IPS-18a (cell line): ENCODE data around the gene PPFIA4.

Experiments
- H3K27ac ChIP-seq: one replicate; pipeline ENCODE4 v1.5.1; 2013; ENCODE audit warnings: low read length
- H3K27me3 ChIP-seq: one replicate; pipeline ENCODE4 v1.6.1; 2013; ENCODE audit warnings: mild to moderate bottlenecking, low read length; ENCODE audit not compliant: control insufficient read depth, insufficient read depth
- H3K36me3 ChIP-seq: one replicate; pipeline ENCODE4 v1.6.1; 2013; ENCODE audit warnings: low read depth, low read length; ENCODE audit not compliant: control insufficient read depth
- H3K4me1 ChIP-seq: one replicate; pipeline ENCODE4 v1.6.1; 2013; ENCODE audit warnings: low read depth, low read length; ENCODE audit not compliant: control insufficient read depth
- H3K4me3 ChIP-seq: one replicate; pipeline ENCODE4 v1.5.1; 2013; ENCODE audit warnings: low read length
- H3K9ac ChIP-seq: one replicate; pipeline ENCODE4 v1.6.1; 2013; ENCODE audit warnings: mild to moderate bottlenecking, low read length, moderate library complexity
- H3K9me3 ChIP-seq: one replicate; pipeline ENCODE4 v1.6.1; 2013; ENCODE audit warnings: low read depth, low read length; ENCODE audit not compliant: control insufficient read depth

Gene PPFIA4

GRCh38 chr1:203101813-203102634 is 75.7 kb downstream of the PPFIA4 start:
- H3K9ac ChIP-seq = no peak overlapping the region
- no peak overlapping the region for H3K4me3 ChIP-seq
- no peaks in the 10 kb centered on the region for H3K27me3 ChIP-seq
- no peaks in the 10 kb centered on the region for H3K9me3 ChIP-seq
- H3K36me3 ChIP-seq = no peaks in the 10 kb centered on the region
- H3K4me1 ChIP-seq = no peaks in the 10 kb centered on the region
- H3K27ac ChIP-seq = no peak overlapping the region

DNA sequence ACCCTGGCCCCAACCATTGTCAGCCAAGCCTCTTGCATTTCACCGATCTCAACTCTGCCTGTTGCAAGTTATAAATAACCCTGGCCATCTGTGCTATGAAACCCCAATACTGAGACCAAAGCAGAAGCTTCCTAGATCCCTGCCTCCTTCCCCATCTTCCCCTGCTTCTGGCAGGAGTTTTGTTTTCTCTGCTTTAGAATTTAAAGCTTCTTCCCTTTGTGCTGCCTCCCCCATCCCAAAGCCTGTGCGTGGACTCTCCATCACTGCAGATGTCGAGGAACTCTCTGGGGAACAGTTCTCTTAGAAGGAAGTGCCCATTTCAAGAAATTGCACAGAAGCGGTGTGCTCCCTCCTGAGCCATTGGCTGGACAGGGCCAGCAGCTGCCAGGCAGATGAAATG is 76.9 kb downstream of the PPFIA4 start:
- Histone ChIP-seq H3K36me3 (no peaks in the 10 kb centered on the region), H3K27me3 (no peaks in the 10 kb centered on the region)

GRCh38 chr1:203103829-203104495 is 77.7 kb downstream of the PPFIA4 start:
- no peaks in the 10 kb centered on the region for H3K27me3 ChIP-seq
- no peaks in the 10 kb centered on the region for H3K9me3 ChIP-seq
- H3K4me3 ChIP-seq = no peak overlapping the region
- no peak overlapping the region for H3K27ac ChIP-seq
- no peaks in the 10 kb centered on the region for H3K4me1 ChIP-seq
- no peaks in the 10 kb centered on the region for H3K36me3 ChIP-seq
- H3K9ac ChIP-seq = no peak overlapping the region

More for the DNA sequence above, 76.9 kb downstream of the PPFIA4 start:
- Histone ChIP-seq H3K9me3 (no peaks in the 10 kb centered on the region), H3K9ac (no peak overlapping the region), H3K27ac (no peak overlapping the region), H3K4me3 (no peak overlapping the region), H3K4me1 (no peaks in the 10 kb centered on the region)

DNA sequence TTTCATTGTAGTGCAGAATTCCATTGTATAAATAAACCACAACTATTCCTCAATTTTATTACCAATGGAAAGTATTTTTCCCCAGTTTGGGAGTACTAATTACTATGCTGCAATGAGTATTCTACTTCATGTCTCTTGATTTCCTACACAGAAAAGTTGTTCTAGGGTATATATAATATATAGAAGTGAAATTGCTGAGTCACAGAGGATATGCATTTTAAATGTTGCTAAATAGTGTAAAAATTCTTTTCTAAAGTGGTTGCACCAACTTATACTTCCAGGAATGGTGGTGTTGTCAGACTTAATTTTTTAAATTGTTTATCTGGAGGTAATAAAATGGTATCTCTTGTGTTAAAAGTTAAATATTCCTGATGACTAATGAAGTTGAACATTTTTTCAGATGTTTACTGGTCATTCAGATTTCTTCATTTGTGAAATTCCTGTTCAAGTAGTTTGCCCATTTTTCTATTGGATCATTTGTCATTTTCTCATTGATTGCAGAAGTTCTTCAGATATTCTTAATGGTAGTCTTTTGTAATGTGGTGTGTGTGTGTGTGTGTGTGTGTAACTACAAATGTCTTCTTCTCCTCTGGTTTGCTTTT is 78.6 kb downstream of the PPFIA4 start:
- Histone ChIP-seq H3K9ac (no peak overlapping the region), H3K27me3 (no peaks in the 10 kb centered on the region), H3K27ac (no peak overlapping the region), H3K4me3 (no peak overlapping the region), H3K4me1 (no peaks in the 10 kb centered on the region), H3K9me3 (no peaks in the 10 kb centered on the region), H3K36me3 (no peaks in the 10 kb centered on the region)

DNA sequence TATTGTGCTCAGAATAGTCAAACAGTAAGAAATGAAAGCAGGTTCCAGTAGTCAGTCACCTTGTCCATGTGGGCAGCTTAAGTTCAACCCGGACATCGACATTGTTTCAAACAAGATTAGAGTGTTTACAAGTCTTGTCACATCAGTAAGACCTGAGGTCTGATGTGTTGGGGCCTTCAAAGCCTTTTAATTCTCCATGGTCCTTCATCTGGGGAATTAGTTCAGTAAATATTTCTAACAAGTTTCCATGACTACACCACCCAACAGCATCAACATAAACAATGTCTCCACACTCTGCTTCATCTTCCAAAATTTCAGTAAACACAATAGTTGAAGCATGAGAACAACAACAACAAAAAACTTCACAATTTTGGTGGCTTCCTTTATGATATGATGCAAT is 86.2 kb downstream of the PPFIA4 start:
- Histone ChIP-seq H3K36me3 (no peaks in the 10 kb centered on the region), H3K9ac (no peak overlapping the region), H3K9me3 (no peaks in the 10 kb centered on the region), H3K4me3 (no peak overlapping the region), H3K27ac (no peak overlapping the region), H3K27me3 (peaks cover 8% of the 10 kb centered on the region), H3K4me1 (no peaks in the 10 kb centered on the region)

DNA sequence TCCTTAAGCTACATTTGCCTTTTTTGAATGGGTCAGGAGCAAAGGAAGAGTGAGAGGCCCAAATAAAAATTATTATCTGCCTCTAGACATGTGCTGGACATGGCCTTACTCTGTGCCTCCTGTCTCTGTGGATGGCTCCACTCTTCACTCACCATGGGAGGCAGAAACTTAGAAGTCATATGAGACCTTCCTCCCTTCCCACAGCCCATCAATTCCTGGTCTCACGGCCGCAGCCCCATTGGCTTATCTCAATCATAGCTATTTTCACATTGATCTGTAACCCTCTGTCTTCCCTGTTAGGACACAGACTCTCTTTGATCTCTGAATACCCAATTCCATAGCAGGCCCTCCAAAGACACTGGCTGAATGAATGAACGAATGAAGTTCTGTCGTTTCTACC is 87.0 kb downstream of the PPFIA4 start:
- peaks cover 8% of the 10 kb centered on the region for H3K27me3 ChIP-seq
- H3K4me1 ChIP-seq = no peaks in the 10 kb centered on the region
- no peak overlapping the region for H3K27ac ChIP-seq
- H3K9me3 ChIP-seq = no peaks in the 10 kb centered on the region
- H3K4me3 ChIP-seq = no peak overlapping the region
- H3K9ac ChIP-seq = no peak overlapping the region
- no peaks in the 10 kb centered on the region for H3K36me3 ChIP-seq

GRCh38 chr1:203114202-203114601 is 87.9 kb downstream of the PPFIA4 start:
- no peak overlapping the region for H3K4me3 ChIP-seq
- H3K27me3 ChIP-seq = peaks cover 8% of the 10 kb centered on the region
- no peak overlapping the region for H3K9ac ChIP-seq

GRCh38 chr1:203116091-203116820 is 90.0 kb downstream of the PPFIA4 start:
- Histone ChIP-seq H3K4me1 (no peaks in the 10 kb centered on the region), H3K27me3 (peaks cover 8% of the 10 kb centered on the region), H3K9ac (no peak overlapping the region), H3K36me3 (no peaks in the 10 kb centered on the region), H3K27ac (no peak overlapping the region), H3K4me3 (no peak overlapping the region), H3K9me3 (no peaks in the 10 kb centered on the region)

More at GRCh38 chr1:203114202-203114601, 87.9 kb downstream of the PPFIA4 start:
- Histone ChIP-seq H3K36me3 (no peaks in the 10 kb centered on the region), H3K27ac (no peak overlapping the region), H3K4me1 (no peaks in the 10 kb centered on the region), H3K9me3 (no peaks in the 10 kb centered on the region)

DNA sequence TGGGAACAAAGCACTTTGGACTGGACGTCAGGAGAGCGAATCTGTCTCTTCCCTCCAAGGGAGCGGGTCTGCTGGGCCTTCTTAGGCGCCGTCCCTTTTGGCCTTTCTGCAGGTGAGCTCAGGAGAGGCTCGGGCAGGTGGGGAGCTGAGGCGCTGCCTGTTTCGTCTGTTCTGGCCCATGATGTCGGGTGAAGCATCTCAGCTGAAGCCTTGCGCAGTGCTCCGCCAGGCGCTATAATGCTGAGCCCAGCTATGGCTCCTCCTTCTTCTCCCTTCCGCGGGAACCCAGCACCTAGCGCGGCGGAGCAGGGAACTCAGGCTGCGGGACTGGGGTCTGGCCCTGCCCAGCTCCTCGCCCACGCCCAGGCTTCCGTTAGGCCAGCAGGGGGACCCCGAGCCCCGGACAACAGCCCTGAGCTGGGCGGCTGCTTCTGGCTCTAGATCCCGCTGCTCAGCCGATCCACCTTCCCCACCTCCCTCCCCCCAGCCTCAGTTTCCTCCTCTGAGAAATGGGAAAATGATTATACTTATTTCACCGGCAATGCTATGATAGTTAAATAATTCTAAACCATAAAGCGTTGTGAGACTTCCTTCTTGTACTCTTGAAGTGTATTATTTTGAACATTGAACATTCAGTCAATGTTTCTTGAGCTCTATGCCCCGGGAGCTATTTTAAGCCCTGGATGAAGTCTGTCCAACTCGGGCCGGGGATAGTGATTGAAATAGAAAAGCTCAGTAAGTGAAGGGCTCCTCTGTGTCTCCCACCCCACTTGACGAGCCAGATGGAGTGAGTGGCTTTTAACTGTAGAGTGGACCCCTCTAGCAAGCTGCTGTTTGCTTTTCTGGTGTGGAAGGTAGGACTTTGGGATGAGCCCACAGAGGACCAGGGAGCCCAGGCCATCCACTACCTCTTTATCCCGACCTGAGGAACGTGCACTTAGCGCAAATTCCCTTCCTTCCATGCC is 91.6 kb downstream of the PPFIA4 start:
- Histone ChIP-seq H3K36me3 (no peaks in the 10 kb centered on the region), H3K27ac (no peak overlapping the region), H3K4me3 (no peak overlapping the region), H3K9me3 (no peaks in the 10 kb centered on the region), H3K4me1 (no peaks in the 10 kb centered on the region), H3K27me3 (peaks cover 8% of the 10 kb centered on the region), H3K9ac (no peak overlapping the region)

- no peaks in the 10 kb centered on the region for H3K9me3 ChIP-seq
- peaks cover 8% of the 10 kb centered on the region for H3K27me3 ChIP-seq
- no peak overlapping the region for H3K4me3 ChIP-seq
- H3K9ac ChIP-seq = no peak overlapping the region
- H3K27ac ChIP-seq = no peak overlapping the region
- H3K4me1 ChIP-seq = no peaks in the 10 kb centered on the region
- no peaks in the 10 kb centered on the region for H3K36me3 ChIP-seq
Observed at GRCh38 chr1:203120325-203121153, 94.2 kb downstream of the PPFIA4 start.
